Stimulated activated naive B cell treated with anti-CD40 and anti-IgM and Interleukin-4, amounts not matched to agents 10 μg/mL and 1 μg/mL and 100 μg/mL, for 72 hours (primary cell): ENCODE results near the gene ETAA1.

Experiments
- ATAC-seq, 2 donors: fragments of 150-1000 bp; cut with Tn5 transposase; replicated peaks; 2 replicates each; pipeline ENCODE4 v1.10.0; 2021; ENCODE audit warnings: moderate library complexity in 1 of 2
- DNase-seq: peaks from one replicate; pipeline ENCODE4 v3.0.0; 2021
- H3K27ac Mint-ChIP-seq: one replicate; pipeline ENCODE4 v1.8.0; 2022; ENCODE audit warnings: mild to moderate bottlenecking, mixed read lengths
- H3K27me3 Mint-ChIP-seq, 2 donors: one replicate each; pipeline ENCODE4 v1.8.0; 2022; ENCODE audit warnings: mixed read lengths in 2 of 2
- H3K36me3 Mint-ChIP-seq, 2 donors: one replicate each; pipeline ENCODE4 v1.8.0; 2022; ENCODE audit warnings: mixed read lengths in 2 of 2, mild to moderate bottlenecking in 1 of 2
- H3K4me1 Mint-ChIP-seq, 2 donors: one replicate each; pipeline ENCODE4 v1.8.0; 2022; ENCODE audit warnings: mixed read lengths in 2 of 2, mild to moderate bottlenecking in 1 of 2
- H3K4me3 Mint-ChIP-seq, 2 donors: one replicate each; pipeline ENCODE4 v1.8.0; 2022; ENCODE audit warnings: mild to moderate bottlenecking in 2 of 2, mixed read lengths in 2 of 2, moderate library complexity in 1 of 2
- H3K9me3 Mint-ChIP-seq, 2 donors: one replicate each; pipeline ENCODE4 v1.8.0; 2022; ENCODE audit warnings: mixed read lengths in 2 of 2, mild to moderate bottlenecking in 1 of 2

ETAA1 gene

DNA sequence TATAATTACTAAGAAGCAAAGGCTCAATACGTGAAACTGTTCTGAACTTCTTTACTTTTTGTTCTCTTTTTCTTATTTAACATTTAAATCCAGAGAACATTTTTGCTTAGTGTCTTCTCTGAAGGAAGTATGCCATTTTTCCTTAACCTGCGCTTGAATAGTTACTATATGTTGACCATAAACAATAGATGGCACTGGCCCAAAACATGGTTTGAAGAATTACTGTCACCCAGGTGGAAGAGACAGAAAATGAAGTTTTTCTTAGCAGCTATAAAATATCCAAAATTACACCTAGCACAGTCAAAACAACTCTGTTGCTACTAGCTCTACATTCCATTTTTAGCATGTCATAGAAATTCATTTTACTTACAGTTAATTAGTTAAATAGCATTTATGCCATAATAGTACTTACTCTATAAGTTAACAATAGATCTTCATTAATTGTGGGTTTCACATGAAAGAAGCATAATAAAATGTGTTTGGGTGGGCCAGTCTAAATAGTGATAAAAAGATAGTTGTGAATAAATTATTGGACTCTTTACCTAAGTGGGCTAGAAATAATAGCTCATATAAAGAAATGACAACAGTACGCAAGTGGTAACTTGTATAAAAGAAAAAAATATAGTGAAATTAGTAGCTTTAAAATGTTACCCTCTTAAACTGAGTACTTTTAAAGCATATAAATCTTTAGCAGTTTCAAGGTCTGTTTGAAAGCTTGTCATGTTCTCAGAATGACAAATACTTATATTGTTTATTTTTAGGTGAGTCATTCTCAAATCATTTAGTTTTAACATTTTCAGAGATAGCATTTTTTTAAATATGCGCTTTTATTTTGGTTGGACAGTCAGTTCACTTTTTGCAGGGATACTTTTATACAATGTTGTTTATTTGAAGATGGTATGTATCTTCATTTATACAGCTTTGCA is 3.7 kb downstream of the ETAA1 start:
- no peak overlapping the region for H3K27ac Mint-ChIP-seq
- H3K36me3 Mint-ChIP-seq = peaks cover 12 to 28% of the 10 kb centered on the region in 2 donors
- H3K4me1 Mint-ChIP-seq = peaks cover 4 to 9% of the 10 kb centered on the region in 2 donors
- no peak for ATAC-seq
- H3K4me3 Mint-ChIP-seq = no peak overlapping the region
- no peaks in the 10 kb centered on the region for H3K9me3 Mint-ChIP-seq
- no peaks in the 10 kb centered on the region for H3K27me3 Mint-ChIP-seq
- DNase-seq = no peak

- ATAC-seq (no peak), DNase-seq (no peak)
- Mint-ChIP-seq H3K9me3 (no peaks in the 10 kb centered on the region), H3K4me3 (no peak overlapping the region), H3K27me3 (no peaks in the 10 kb centered on the region), H3K27ac (no peak overlapping the region), H3K4me1 (peaks cover 2 to 8% of the 10 kb centered on the region in 2 donors), H3K36me3 (peaks cover 16 to 36% of the 10 kb centered on the region in 2 donors)
Measured at GRCh38 chr2:67408346-67408745, 11.2 kb downstream of the ETAA1 start.

DNA sequence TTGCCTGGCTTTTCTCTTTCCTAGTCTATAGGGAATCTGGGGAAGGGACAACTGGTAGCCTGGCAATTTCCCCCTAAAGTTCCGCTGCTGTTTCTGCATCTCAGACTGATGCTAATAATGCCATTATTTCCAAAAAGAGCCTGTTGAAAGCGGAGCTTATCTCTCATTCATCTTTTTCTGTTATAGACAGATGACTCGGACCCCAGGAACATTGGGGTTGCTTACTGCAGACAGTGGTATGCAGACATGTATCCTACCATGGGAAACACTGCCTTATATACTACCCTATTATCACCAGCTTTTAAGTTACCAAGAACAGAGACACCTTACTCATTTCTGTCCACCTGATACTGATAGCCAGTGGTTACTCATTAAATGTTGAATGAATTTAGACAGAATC is 15.3 kb downstream of the ETAA1 start:
- H3K9me3 Mint-ChIP-seq = no peaks in the 10 kb centered on the region
- H3K27ac Mint-ChIP-seq = no peak overlapping the region
- DNase-seq = no peak
- no peaks in the 10 kb centered on the region for H3K27me3 Mint-ChIP-seq
- no peak for ATAC-seq
- peaks cover 3 to 13% of the 10 kb centered on the region in 2 donors for H3K36me3 Mint-ChIP-seq
- H3K4me1 Mint-ChIP-seq = no peaks in the 10 kb centered on the region
- no peak overlapping the region for H3K4me3 Mint-ChIP-seq

DNA sequence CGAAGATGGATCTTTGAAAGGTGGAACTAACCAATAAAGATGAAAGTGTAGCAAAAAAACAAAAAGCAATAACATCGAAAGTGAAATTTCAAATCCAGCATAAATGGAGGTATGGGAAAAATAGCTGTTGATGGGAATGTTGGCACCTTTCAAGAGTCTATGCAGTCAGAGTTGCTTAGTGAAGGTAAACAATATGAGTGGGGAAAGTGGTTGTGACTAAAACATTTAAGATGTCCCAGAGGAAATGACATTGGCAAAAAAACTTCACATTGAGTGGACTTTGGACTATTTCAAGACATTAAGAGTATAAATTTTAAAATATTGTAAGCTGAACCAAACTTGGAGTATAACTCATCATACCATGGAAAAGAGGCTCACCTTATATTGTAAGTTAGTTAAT is 17.7 kb downstream of the ETAA1 start:
- no peaks in the 10 kb centered on the region for H3K9me3 Mint-ChIP-seq
- DNase-seq = no peak
- no peaks in the 10 kb centered on the region for H3K27me3 Mint-ChIP-seq
- no peak overlapping the region for H3K27ac Mint-ChIP-seq
- peaks cover 2 to 13% of the 10 kb centered on the region in 2 donors for H3K36me3 Mint-ChIP-seq
- no peak overlapping the region for H3K4me3 Mint-ChIP-seq
- ATAC-seq = no peak
- H3K4me1 Mint-ChIP-seq = no peaks in the 10 kb centered on the region

- H3K27me3 Mint-ChIP-seq = no peaks in the 10 kb centered on the region
- H3K4me3 Mint-ChIP-seq = no peak overlapping the region
- DNase-seq (no peak), ATAC-seq (no peak)
- H3K9me3 Mint-ChIP-seq = no peaks in the 10 kb centered on the region
- peaks cover 2 to 5% of the 10 kb centered on the region in 2 donors for H3K36me3 Mint-ChIP-seq
- no peak overlapping the region for H3K27ac Mint-ChIP-seq
- H3K4me1 Mint-ChIP-seq = no peaks in the 10 kb centered on the region
Measured at GRCh38 chr2:67416136-67416535, 19.0 kb downstream of the ETAA1 start.

DNA sequence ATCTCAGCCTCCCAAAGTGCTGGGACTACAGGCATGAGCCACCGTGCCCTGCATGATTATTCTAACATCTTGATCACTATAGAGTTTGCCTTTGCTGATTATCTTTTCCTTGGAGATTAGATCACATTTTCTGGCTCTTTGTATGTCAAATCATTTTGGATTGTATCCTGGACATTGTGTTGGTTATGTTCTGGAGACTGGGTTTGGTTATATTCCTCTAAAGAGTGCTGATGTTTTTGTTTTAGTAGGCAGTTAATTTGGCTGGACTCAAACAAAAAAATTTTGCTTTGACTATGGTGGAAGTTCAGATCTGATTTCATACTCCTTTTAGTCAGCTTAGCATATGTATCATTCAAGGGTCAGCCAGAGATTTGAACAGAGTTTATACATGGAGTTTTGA is 26.4 kb downstream of the ETAA1 start:
- H3K27me3 Mint-ChIP-seq = peaks cover 0 to 5% of the 10 kb centered on the region in 2 donors
- ATAC-seq = no peak
- H3K9me3 Mint-ChIP-seq = peaks cover 3 to 9% of the 10 kb centered on the region in 2 donors
- no peaks in the 10 kb centered on the region for H3K4me1 Mint-ChIP-seq
- no peak overlapping the region for H3K27ac Mint-ChIP-seq
- H3K36me3 Mint-ChIP-seq = no peaks in the 10 kb centered on the region
- DNase-seq = no peak
- no peak overlapping the region for H3K4me3 Mint-ChIP-seq

DNA sequence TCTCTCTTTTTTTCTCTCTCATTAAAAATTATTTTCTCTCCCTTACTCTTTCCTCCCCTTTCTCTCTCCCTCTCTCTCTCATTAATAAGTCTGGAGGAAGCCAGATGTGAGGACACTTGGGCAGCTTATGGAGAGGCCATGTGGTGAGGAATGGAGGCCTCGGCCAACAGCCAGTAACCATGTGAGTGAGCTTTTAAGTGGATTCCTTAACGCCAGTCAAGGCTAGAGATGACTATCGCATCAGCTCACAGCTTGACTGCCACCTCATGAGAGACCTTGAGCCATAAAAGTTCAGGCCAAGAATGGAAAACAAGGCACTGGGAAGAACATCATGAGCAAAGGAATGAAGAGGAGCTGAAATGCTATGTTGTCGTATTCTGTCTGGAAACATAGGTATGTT is 39.1 kb downstream of the ETAA1 start:
- H3K36me3 Mint-ChIP-seq = no peaks in the 10 kb centered on the region
- no peak for ATAC-seq
- DNase-seq = no peak
- H3K4me3 Mint-ChIP-seq = no peak overlapping the region
- H3K27ac Mint-ChIP-seq = no peak overlapping the region
- no peaks in the 10 kb centered on the region for H3K4me1 Mint-ChIP-seq
- peaks cover 0 to 5% of the 10 kb centered on the region in 2 donors for H3K9me3 Mint-ChIP-seq
- H3K27me3 Mint-ChIP-seq = peaks cover 9 to 18% of the 10 kb centered on the region in 2 donors

GRCh38 chr2:67437114-67437513 is 40.0 kb downstream of the ETAA1 start:
- Mint-ChIP-seq H3K4me3 (no peak overlapping the region), H3K4me1 (no peaks in the 10 kb centered on the region), H3K27me3 (peaks cover 9 to 18% of the 10 kb centered on the region in 2 donors), H3K36me3 (no peaks in the 10 kb centered on the region), H3K9me3 (peaks cover 0 to 5% of the 10 kb centered on the region in 2 donors), H3K27ac (no peak overlapping the region)
- DNase-seq (no peak), ATAC-seq (no peak)

DNA sequence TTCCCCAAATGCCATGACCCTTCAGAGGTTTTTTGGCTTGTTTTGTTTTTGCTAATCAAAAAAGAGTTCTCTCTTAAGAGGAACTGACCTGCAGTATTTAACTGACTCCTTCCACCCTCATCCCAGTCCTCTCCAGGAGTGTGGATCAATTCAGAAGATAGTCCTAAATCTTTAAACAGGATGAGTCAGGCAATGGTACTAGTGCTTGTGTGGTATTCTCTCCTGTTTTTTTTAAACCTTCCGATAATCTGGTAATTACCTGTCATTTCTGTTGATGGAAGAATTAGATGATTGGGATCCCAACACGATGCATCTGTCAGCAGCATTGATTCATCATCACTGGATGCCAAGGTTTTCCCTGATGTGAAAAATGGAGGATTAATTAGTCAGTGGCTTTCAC is 41.2 kb downstream of the ETAA1 start:
- no peak overlapping the region for H3K27ac Mint-ChIP-seq
- H3K4me1 Mint-ChIP-seq = no peaks in the 10 kb centered on the region
- no peak for ATAC-seq
- no peak for DNase-seq
- H3K4me3 Mint-ChIP-seq = no peak overlapping the region
- H3K36me3 Mint-ChIP-seq = no peaks in the 10 kb centered on the region
- H3K27me3 Mint-ChIP-seq = peaks cover 9 to 18% of the 10 kb centered on the region in 2 donors
- no peaks in the 10 kb centered on the region for H3K9me3 Mint-ChIP-seq

DNA sequence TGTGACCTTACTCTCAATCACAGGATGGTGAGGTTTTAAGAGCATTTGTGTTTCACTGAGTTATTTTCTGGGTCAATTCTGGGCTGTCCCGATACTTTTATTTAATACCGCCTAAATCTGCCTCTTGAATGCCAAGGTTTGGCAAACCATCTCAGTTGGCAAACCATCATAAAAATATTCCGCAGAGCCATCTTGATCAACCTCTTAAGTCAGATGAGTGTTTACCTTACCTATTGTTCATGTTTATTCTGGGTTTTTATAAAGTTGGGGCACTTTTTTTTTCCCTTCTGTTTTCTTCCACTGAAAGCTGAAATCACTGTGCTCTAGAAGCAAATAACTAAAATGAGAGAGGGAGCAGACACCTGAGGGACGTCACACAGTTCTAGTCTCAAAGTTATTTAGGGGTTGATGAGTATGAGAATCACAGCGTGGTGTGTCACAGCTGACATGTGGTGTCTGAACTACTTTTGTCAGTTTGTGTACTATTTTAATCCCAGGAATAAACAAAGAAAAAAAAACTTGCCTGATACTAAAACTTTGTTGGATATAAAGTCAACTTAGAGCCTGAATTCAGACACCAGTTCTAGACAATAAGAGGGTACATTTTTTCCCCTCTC is 48.6 kb downstream of the ETAA1 start:
- peaks cover 0 to 4% of the 10 kb centered on the region in 2 donors for H3K9me3 Mint-ChIP-seq
- H3K36me3 Mint-ChIP-seq = no peaks in the 10 kb centered on the region

GRCh38 chr2:67446491-67446911 is 49.4 kb downstream of the ETAA1 start:
- DNase-seq (no peak), ATAC-seq (no peak)
- Mint-ChIP-seq H3K4me3 (no peak overlapping the region), H3K36me3 (no peaks in the 10 kb centered on the region), H3K4me1 (no peaks in the 10 kb centered on the region), H3K27me3 (peaks cover 4 to 16% of the 10 kb centered on the region in 2 donors), H3K27ac (no peak overlapping the region), H3K9me3 (peaks cover 0 to 4% of the 10 kb centered on the region in 2 donors)

More for the DNA sequence above, 48.6 kb downstream of the ETAA1 start:
- Mint-ChIP-seq H3K4me1 (no peaks in the 10 kb centered on the region), H3K27ac (no peak overlapping the region), H3K4me3 (no peak overlapping the region), H3K27me3 (peaks cover 8 to 16% of the 10 kb centered on the region in 2 donors)
- ATAC-seq = no peak
- DNase-seq = no peak

- no peaks in the 10 kb centered on the region for H3K4me1 Mint-ChIP-seq
- peaks cover 13 to 17% of the 10 kb centered on the region in 2 donors for H3K27me3 Mint-ChIP-seq
- no peak overlapping the region for H3K27ac Mint-ChIP-seq
- no peak overlapping the region for H3K4me3 Mint-ChIP-seq
- DNase-seq = no peak
- ATAC-seq = no peak
- peaks cover 0 to 4% of the 10 kb centered on the region in 2 donors for H3K9me3 Mint-ChIP-seq
- no peaks in the 10 kb centered on the region for H3K36me3 Mint-ChIP-seq
Measured at GRCh38 chr2:67448648-67449047, 51.5 kb downstream of the ETAA1 start.

- Mint-ChIP-seq H3K27ac (no peak overlapping the region), H3K9me3 (no peaks in the 10 kb centered on the region), H3K36me3 (no peaks in the 10 kb centered on the region), H3K27me3 (peaks cover 10 to 11% of the 10 kb centered on the region in 2 donors), H3K4me3 (no peak overlapping the region), H3K4me1 (no peaks in the 10 kb centered on the region)
- no peak for DNase-seq
- no peak for ATAC-seq
Measured at GRCh38 chr2:67451086-67451832, 54.1 kb downstream of the ETAA1 start.

- no peaks in the 10 kb centered on the region for H3K36me3 Mint-ChIP-seq
- ATAC-seq (no peak), DNase-seq (no peak)
- no peak overlapping the region for H3K4me3 Mint-ChIP-seq
- H3K27me3 Mint-ChIP-seq = peaks cover 10 to 11% of the 10 kb centered on the region in 2 donors
- no peaks in the 10 kb centered on the region for H3K9me3 Mint-ChIP-seq
- no peak overlapping the region for H3K27ac Mint-ChIP-seq
- no peaks in the 10 kb centered on the region for H3K4me1 Mint-ChIP-seq
Measured at GRCh38 chr2:67453310-67453709, 56.2 kb downstream of the ETAA1 start.
